DOHH2 (cell line): ENCODE results near the gene SELPLG.
"Not testable (repeated sequence)": the region's sequence is repeated elsewhere in the genome, so short reads cannot be mapped to it uniquely, and the experiment has no call there.

ENCODE experiments used
- H3F3A ChIP-seq: fragments of 200-600 bp; sonication (generic), shearing (Covaris generic); 2 replicates; pipeline ENCODE4 v1.6.0; 2016; ENCODE audit warnings: antibody characterized with exemption, mild to moderate bottlenecking; ENCODE audit not compliant: control insufficient read depth, insufficient read depth
- H3K27ac ChIP-seq: fragments of 200-600 bp; sonication (generic); 2 replicates; pipeline ENCODE4 v1.5.1; 2014; ENCODE audit warnings: low read depth, mild to moderate bottlenecking, low read length, moderate library complexity
- H3K27me3 ChIP-seq: fragments of 200-600 bp; sonication (generic); 2 replicates; pipeline ENCODE4 v1.6.1; 2014; ENCODE audit warnings: mild to moderate bottlenecking, low read length, mixed read lengths; ENCODE audit not compliant: control insufficient read depth
- H3K36me3 ChIP-seq: fragments of 200-600 bp; sonication (generic); 2 replicates; pipeline ENCODE4 v1.6.1; 2014; ENCODE audit warnings: mild to moderate bottlenecking, low read length, moderate library complexity, mixed read lengths; ENCODE audit not compliant: control insufficient read depth
- H3K4me1 ChIP-seq: fragments of 200-600 bp; sonication (generic); 2 replicates; pipeline ENCODE4 v1.6.1; 2014; ENCODE audit warnings: mild to moderate bottlenecking, low read length, mixed read lengths; ENCODE audit not compliant: control insufficient read depth
- H3K4me2 ChIP-seq: fragments of 200-600 bp; sonication (generic); 2 replicates; pipeline ENCODE4 v1.6.0; 2014; ENCODE audit warnings: mild to moderate bottlenecking, low read length, moderate library complexity
- H3K4me3 ChIP-seq: fragments of 200-600 bp; sonication (generic); 2 replicates; pipeline ENCODE4 v1.5.1; 2014; ENCODE audit warnings: mild to moderate bottlenecking, low read length, mixed read lengths
- H3K79me2 ChIP-seq: fragments of 200-600 bp; sonication (generic); 2 replicates; pipeline ENCODE4 v1.6.1; 2014; ENCODE audit warnings: mild to moderate bottlenecking, low read length, mixed read lengths; ENCODE audit not compliant: control insufficient read depth
- H3K9me2 ChIP-seq: fragments of 200-600 bp; sonication (generic); replicated peaks from 2 replicates; pipeline ENCODE4 v1.6.1; 2014; ENCODE audit warnings: mild to moderate bottlenecking, low read length, mixed read lengths; ENCODE audit not compliant: control insufficient read depth
- H3K9me3 ChIP-seq: fragments of 200-600 bp; sonication (generic); 2 replicates; pipeline ENCODE4 v1.6.1; 2014; ENCODE audit warnings: antibody characterized with exemption, low read length, mixed read lengths; ENCODE audit not compliant: control insufficient read depth, insufficient read depth
- H4K20me1 ChIP-seq: fragments of 200-600 bp; sonication (generic); 2 replicates; pipeline ENCODE4 v1.6.0; 2014; ENCODE audit warnings: low read depth, mild to moderate bottlenecking, antibody characterized with exemption, low read length, moderate library complexity; ENCODE audit not compliant: control insufficient read depth, insufficient read depth
- EZH2phosphoT487 ChIP-seq: fragments of 200-600 bp; sonication (generic); IDR thresholded peaks from 2 replicates; pipeline ENCODE4 v1.6.1; 2017; ENCODE audit warnings: borderline replicate concordance, mild to moderate bottlenecking, antibody characterized with exemption, low read length, moderate library complexity, mixed read lengths
- TF ChIP-seq, protein P1 (sequence below): fragments of 200-600 bp; sonication (generic); IDR thresholded peaks from one replicate; pipeline ENCODE4 v1.5.1; 2014; ENCODE audit warnings: antibody characterized with exemption, mild to moderate bottlenecking, low read depth, low read length; ENCODE audit not compliant: poor library complexity, severe bottlenecking

The SELPLG gene

GRCh38 chr12:108663324-108664015 lies 29.8 kb upstream of the SELPLG start:
- H3K27me3 ChIP-seq = no peaks in the 10 kb centered on the region
- peak overlapping the region; percentile 85 for H3K27ac ChIP-seq
- no peaks in the 10 kb centered on the region for H4K20me1 ChIP-seq
- peak overlapping the region; percentile 91 for H3K4me2 ChIP-seq
- TF ChIP-seq EZH2phosphoT487 = no peak
- TF ChIP-seq, protein P1, sequence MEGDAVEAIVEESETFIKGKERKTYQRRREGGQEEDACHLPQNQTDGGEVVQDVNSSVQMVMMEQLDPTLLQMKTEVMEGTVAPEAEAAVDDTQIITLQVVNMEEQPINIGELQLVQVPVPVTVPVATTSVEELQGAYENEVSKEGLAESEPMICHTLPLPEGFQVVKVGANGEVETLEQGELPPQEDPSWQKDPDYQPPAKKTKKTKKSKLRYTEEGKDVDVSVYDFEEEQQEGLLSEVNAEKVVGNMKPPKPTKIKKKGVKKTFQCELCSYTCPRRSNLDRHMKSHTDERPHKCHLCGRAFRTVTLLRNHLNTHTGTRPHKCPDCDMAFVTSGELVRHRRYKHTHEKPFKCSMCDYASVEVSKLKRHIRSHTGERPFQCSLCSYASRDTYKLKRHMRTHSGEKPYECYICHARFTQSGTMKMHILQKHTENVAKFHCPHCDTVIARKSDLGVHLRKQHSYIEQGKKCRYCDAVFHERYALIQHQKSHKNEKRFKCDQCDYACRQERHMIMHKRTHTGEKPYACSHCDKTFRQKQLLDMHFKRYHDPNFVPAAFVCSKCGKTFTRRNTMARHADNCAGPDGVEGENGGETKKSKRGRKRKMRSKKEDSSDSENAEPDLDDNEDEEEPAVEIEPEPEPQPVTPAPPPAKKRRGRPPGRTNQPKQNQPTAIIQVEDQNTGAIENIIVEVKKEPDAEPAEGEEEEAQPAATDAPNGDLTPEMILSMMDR = no peak
- peaks cover 66% of the 10 kb centered on the region for H3K4me1 ChIP-seq
- H3K4me3 ChIP-seq = peak overlapping the region; percentile 28; the same call in 1 of the 2 replicates
- peaks cover 13% of the 10 kb centered on the region for H3F3A ChIP-seq
- H3K79me2 ChIP-seq = no peaks in the 10 kb centered on the region; the same call in 1 of the 2 replicates
- no peaks in the 10 kb centered on the region for H3K9me2 ChIP-seq
- 0 out of 2 replicates have a peak, but pooled peaks cover under 1% of the 10 kb centered on the region for H3K36me3 ChIP-seq
- 0 out of 2 replicates have a peak, but pooled peaks cover 2% of the 10 kb centered on the region for H3K9me3 ChIP-seq

DNA sequence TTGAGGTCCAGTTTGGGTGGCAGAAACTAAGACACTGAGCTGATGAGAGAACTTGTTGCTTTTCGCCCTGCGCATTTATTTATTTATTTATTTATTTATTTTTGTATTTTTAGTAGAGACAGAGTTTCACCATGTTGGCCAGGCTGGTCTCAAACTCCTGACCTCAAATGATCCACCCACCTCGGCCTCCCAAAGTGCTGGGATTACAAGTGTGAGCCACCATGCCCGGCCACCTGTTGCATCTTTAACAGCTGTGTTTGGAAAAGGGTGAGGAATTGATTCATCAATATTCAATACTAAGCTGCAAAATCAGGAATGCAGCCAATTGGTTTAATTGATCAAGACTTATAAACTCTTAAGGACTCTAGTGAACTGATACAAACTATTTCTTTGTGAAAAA lies 24.4 kb upstream of the SELPLG start:
- H3K4me2 ChIP-seq, H4K20me1 ChIP-seq, H3K9me2 ChIP-seq, H3K4me3 ChIP-seq, H3K36me3 ChIP-seq, H3K27ac ChIP-seq, H3K27me3 ChIP-seq, H3F3A ChIP-seq, H3K79me2 ChIP-seq, H3K9me3 ChIP-seq: not testable (repeated sequence)
- peaks cover 31% of the 10 kb centered on the region for H3K4me1 ChIP-seq

GRCh38 chr12:108657130-108657745 lies 23.5 kb upstream of the SELPLG start:
- Histone ChIP-seq H4K20me1 (no peaks in the 10 kb centered on the region), H3K79me2 (no peaks in the 10 kb centered on the region), H3F3A (peaks cover 9% of the 10 kb centered on the region; the same call in 1 of the 2 replicates), H3K36me3 (0 out of 2 replicates have a peak, but pooled peaks cover 3% of the 10 kb centered on the region), H3K4me2 (no peak overlapping the region), H3K4me1 (peaks cover 34% of the 10 kb centered on the region), H3K9me2 (no peaks in the 10 kb centered on the region), H3K27me3 (no peaks in the 10 kb centered on the region), H3K27ac (no peak overlapping the region), H3K9me3 (no peaks in the 10 kb centered on the region), H3K4me3 (no peak overlapping the region)
- no peak for TF ChIP-seq EZH2phosphoT487
- TF ChIP-seq, protein P1 = no peak

GRCh38 chr12:108656247-108656646 lies 22.6 kb upstream of the SELPLG start:
- not testable (repeated sequence) for H3K9me2 ChIP-seq, H4K20me1 ChIP-seq, H3K4me2 ChIP-seq

DNA sequence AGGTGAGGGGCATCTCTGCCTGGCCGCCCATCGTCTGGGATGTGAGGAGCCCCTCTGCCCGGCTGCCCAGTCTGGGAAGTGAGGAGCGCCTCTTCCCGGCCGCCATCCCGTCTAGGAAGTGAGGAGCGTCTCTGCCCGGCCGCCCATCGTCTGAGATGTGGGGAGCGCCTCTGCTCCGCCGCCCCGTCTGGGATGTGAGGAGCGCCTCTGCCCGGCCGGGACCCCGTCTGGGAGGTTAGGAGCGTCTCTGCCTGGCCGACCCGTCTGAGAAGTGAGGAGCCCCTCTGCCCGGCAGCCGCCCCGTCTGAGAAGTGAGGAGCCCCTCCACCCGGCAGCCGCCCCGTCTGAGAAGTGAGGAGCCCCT lies 22.1 kb upstream of the SELPLG start:
- not testable (repeated sequence) for H3K9me3 ChIP-seq, H4K20me1 ChIP-seq, H3K27ac ChIP-seq, H3K27me3 ChIP-seq, H3K4me2 ChIP-seq, H3K4me3 ChIP-seq, H3K9me2 ChIP-seq, H3K79me2 ChIP-seq, H3F3A ChIP-seq, H3K36me3 ChIP-seq
- H3K4me1 ChIP-seq = peaks cover 33% of the 10 kb centered on the region

More at GRCh38 chr12:108656247-108656646, 22.6 kb upstream of the SELPLG start:
- not testable (repeated sequence) for H3K9me3 ChIP-seq, H3F3A ChIP-seq, H3K79me2 ChIP-seq, H3K27ac ChIP-seq, H3K27me3 ChIP-seq, H3K36me3 ChIP-seq, H3K4me3 ChIP-seq
- peaks cover 35% of the 10 kb centered on the region for H3K4me1 ChIP-seq

- not testable (repeated sequence) for H3K9me2 ChIP-seq, H3K27ac ChIP-seq, H3K9me3 ChIP-seq, H3K36me3 ChIP-seq, H3K79me2 ChIP-seq, H3K27me3 ChIP-seq, H3F3A ChIP-seq, H3K4me3 ChIP-seq, H3K4me2 ChIP-seq, H4K20me1 ChIP-seq
- peaks cover 33% of the 10 kb centered on the region for H3K4me1 ChIP-seq
Measured at GRCh38 chr12:108654622-108655021, 20.9 kb upstream of the SELPLG start.
